ENCODE results near the gene FIGN. TPM values are rescaled to one million over a fixed set of nuclear protein-coding genes. Genes with fewer than 3 reads are reported as not detected.

Gene FIGN
- total and polyA plus RNA-seq, 2 donors (not counting 3 experiments of a cell fraction or from before 2014, with no cell fraction given), result 1.8 to 8.1 TPM

GRCh38 chr2:163556511-163556910, 179.3 kb downstream of the FIGN start:
- Histone ChIP-seq H3K4me1 (ENCODE audit: control insufficient read depth, extremely low read depth, insufficient read depth, low read length) (no peaks in the 10 kb centered on the region), H3K79me2 (ENCODE audit: control insufficient read depth, insufficient read depth, low read length) (no peaks in the 10 kb centered on the region), H3K27me3 (ENCODE audit: control insufficient read depth in 2 of 2, insufficient read depth in 2 of 2, low read length in 2 of 2) (no peaks in the 10 kb centered on the region), H4K20me1 (replicated peaks; ENCODE audit: control insufficient read depth, extremely low read depth, insufficient read depth, low read length) (no peaks in the 10 kb centered on the region), H3K36me3 (ENCODE audit: control insufficient read depth in 2 of 2, extremely low read depth in 1 of 2, insufficient read depth in 2 of 2, low read length in 2 of 2) (no peaks in the 10 kb centered on the region), H3K9me3 (replicated peaks; ENCODE audit: control insufficient read depth, insufficient read depth, low read length) (no peaks in the 10 kb centered on the region), H3K4me3 (replicated peaks in 1 of 3; ENCODE audit: insufficient read depth in 1 of 3, low read depth in 1 of 3, low read length in 3 of 3) (no peak overlapping the region), H3K9ac (replicated peaks; ENCODE audit: extremely low read depth, insufficient read depth, low read length) (no peak overlapping the region), H3K4me2 (ENCODE audit: insufficient read depth, low read length) (no peak overlapping the region), H3K27ac (ENCODE audit: insufficient read depth, low read depth, low read length) (no peak overlapping the region), H3K9me1 (replicated peaks; ENCODE audit: control insufficient read depth, extremely low read depth, insufficient read depth, low read length) (no peaks in the 10 kb centered on the region), H2AFZ (ENCODE audit: low read depth, low read length) (no peak overlapping the region)
- DNase-seq (ENCODE audit: low read depth, low spot score), result no peak
- dilution Hi-C loops (cut with MboI; ENCODE audit: extremely low pct_ligation_motif_present, low sequenced_read_pairs), result no loop called here
- POLR2A ChIA-PET, result no interaction called here
- TF ChIP-seq FOS (IDR thresholded peaks at IDR 0.05; ENCODE audit: borderline replicate concordance, insufficient read depth, low read length) (no peak), GATA2 (IDR thresholded peaks at IDR 0.05; ENCODE audit: insufficient read depth, insufficient read length, low read depth, low read length) (no peak), MYC (IDR thresholded peaks at IDR 0.05; ENCODE audit: low read depth, low read length) (no peak), POLR2A (IDR thresholded peaks at IDR 0.05; ENCODE audit: low read depth, low read length) (no peak), MAX (IDR thresholded peaks at IDR 0.05; ENCODE audit: insufficient read depth, insufficient read length) (no peak), POLR2AphosphoS5 (IDR thresholded peaks at IDR 0.05; ENCODE audit: insufficient read depth, low read depth, low read length) (no peak), JUN (IDR thresholded peaks at IDR 0.05; ENCODE audit: borderline replicate concordance, insufficient read depth, insufficient read length, low read depth) (no peak), EZH2 (IDR thresholded peaks at IDR 0.05; ENCODE audit: borderline replicate concordance, low read depth, low read length, severe bottlenecking) (no peak)
- TF ChIP-seq, protein P1, sequence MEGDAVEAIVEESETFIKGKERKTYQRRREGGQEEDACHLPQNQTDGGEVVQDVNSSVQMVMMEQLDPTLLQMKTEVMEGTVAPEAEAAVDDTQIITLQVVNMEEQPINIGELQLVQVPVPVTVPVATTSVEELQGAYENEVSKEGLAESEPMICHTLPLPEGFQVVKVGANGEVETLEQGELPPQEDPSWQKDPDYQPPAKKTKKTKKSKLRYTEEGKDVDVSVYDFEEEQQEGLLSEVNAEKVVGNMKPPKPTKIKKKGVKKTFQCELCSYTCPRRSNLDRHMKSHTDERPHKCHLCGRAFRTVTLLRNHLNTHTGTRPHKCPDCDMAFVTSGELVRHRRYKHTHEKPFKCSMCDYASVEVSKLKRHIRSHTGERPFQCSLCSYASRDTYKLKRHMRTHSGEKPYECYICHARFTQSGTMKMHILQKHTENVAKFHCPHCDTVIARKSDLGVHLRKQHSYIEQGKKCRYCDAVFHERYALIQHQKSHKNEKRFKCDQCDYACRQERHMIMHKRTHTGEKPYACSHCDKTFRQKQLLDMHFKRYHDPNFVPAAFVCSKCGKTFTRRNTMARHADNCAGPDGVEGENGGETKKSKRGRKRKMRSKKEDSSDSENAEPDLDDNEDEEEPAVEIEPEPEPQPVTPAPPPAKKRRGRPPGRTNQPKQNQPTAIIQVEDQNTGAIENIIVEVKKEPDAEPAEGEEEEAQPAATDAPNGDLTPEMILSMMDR (IDR thresholded peaks at IDR 0.05; ENCODE audit: extremely low read depth in 1 of 2, insufficient read depth in 1 of 2, low read depth in 1 of 2, low read length in 2 of 2), result no peak
- no peak for FAIRE-seq
- CTCF ChIA-PET, result interaction anchor here (1.3 to 1.6 kb wide), 2 partner anchors 12 to 37 kb away, joined by 3 read pairs; no protein-coding TSS in a partner anchor
- BruUV-seq (replicated peaks), result no TSS peak
- intact Hi-C loops (cut with micrococcal nuclease), result no loop called here
